IMR-90 (cell line): ENCODE results near the gene SLC25A11. TPM values are rescaled to one million over a fixed set of nuclear protein-coding genes. Genes with fewer than 3 reads are reported as not detected.

Source experiments
- ATAC-seq: fragments of 200-7000 bp; cut with Tn5 transposase; 2 replicates; pipeline ENCODE4 v1.9.1; 2020; ENCODE audit warnings: low read depth, mild to moderate bottlenecking, moderate library complexity
- BruUV-seq: library from RNA; stranded (reverse); fragments of 400-500 nt; replicated peaks from 2 replicates; lab custom pipeline; 2021; lab: Mats Ljungman, UMichigan
- CTCF ChIA-PET: fragments of 300-600 bp; formaldehyde crosslinking; extraction: SDS; loops from one replicate; lab custom pipeline; 2021; ENCODE audit warnings: antibody characterized with exemption; lab: Yijun Ruan, JAX
- POLR2A ChIA-PET: fragments of 300-600 bp; sonication (Branson Sonifier 250); formaldehyde crosslinking; loops from one replicate; lab custom pipeline; 2022; ENCODE audit warnings: antibody characterized with exemption; ENCODE audit not compliant: unreplicated experiment; lab: Charles Lee
- DNase-seq: peaks from one replicate; pipeline ENCODE4 v3.0.0; 2013
- H2AFZ ChIP-seq: replicated peaks from 2 replicates; pipeline ENCODE3; 2013; ENCODE audit warnings: low read length, mild to moderate bottlenecking; ENCODE audit not compliant: poor library complexity
- H2AK5ac ChIP-seq: 2 replicates; pipeline ENCODE4 v1.6.1; 2013; ENCODE audit warnings: low read depth, low read length, inconsistent platforms
- H2AK9ac ChIP-seq: replicated peaks from 2 replicates; pipeline ENCODE3; 2013; ENCODE audit warnings: mild to moderate bottlenecking, low read depth, low read length, moderate library complexity; ENCODE audit not compliant: poor library complexity
- H2BK120ac ChIP-seq: 2 replicates; pipeline ENCODE4 v1.6.1; 2013; ENCODE audit warnings: low read depth, low read length, inconsistent platforms
- H2BK15ac ChIP-seq: 3 replicates; pipeline ENCODE4 v1.6.1; 2013; ENCODE audit warnings: low read depth, low read length, inconsistent platforms
- H2BK20ac ChIP-seq: 2 replicates; pipeline ENCODE4 v1.6.1; 2013; ENCODE audit warnings: low read depth, mild to moderate bottlenecking, inconsistent platforms, low read length, moderate library complexity
- H2BK5ac ChIP-seq: 2 replicates; pipeline ENCODE4 v1.6.1; 2013; ENCODE audit warnings: mild to moderate bottlenecking, low read depth, low read length, inconsistent platforms; ENCODE audit not compliant: poor library complexity, severe bottlenecking
- H3K14ac ChIP-seq: replicated peaks from 2 replicates; pipeline ENCODE4 v1.6.1; 2013; ENCODE audit warnings: low read depth, low read length, inconsistent platforms
- H3K18ac ChIP-seq: 2 replicates; pipeline ENCODE4 v1.6.1; 2013; ENCODE audit warnings: low read depth, low read length, control low read depth
- H3K23ac ChIP-seq: 2 replicates; pipeline ENCODE4 v1.6.1; 2013; ENCODE audit warnings: low read depth, low read length, inconsistent platforms
- H3K27ac ChIP-seq: 2 replicates; pipeline ENCODE4 v1.5.1; 2013; ENCODE audit warnings: mild to moderate bottlenecking, control low read depth, low read length; ENCODE audit not compliant: insufficient read depth
- H3K27me3 ChIP-seq: 2 replicates; pipeline ENCODE4 v1.6.1; 2013; ENCODE audit warnings: low read length; ENCODE audit not compliant: control insufficient read depth, insufficient read depth
- H3K36me3 ChIP-seq: 2 replicates; pipeline ENCODE4 v1.6.1; 2013; ENCODE audit warnings: low read length, mixed read lengths; ENCODE audit not compliant: control insufficient read depth, insufficient read depth
- H3K4ac ChIP-seq: 2 replicates; pipeline ENCODE4 v1.6.1; 2013; ENCODE audit warnings: low read depth, low read length, inconsistent platforms
- H3K4me1 ChIP-seq: 2 replicates; pipeline ENCODE4 v1.6.1; 2013; ENCODE audit warnings: low read length, mixed read lengths; ENCODE audit not compliant: control insufficient read depth, insufficient read depth
- H3K4me2 ChIP-seq: 2 replicates; pipeline ENCODE4 v1.6.1; 2013; ENCODE audit warnings: low read depth, mild to moderate bottlenecking, control low read depth, low read length, moderate library complexity
- H3K4me3 ChIP-seq: 2 replicates; pipeline ENCODE4 v1.5.1; 2013; ENCODE audit warnings: low read depth, mild to moderate bottlenecking, control low read depth, low read length, moderate library complexity; ENCODE audit not compliant: insufficient read depth
- H3K56ac ChIP-seq: 2 replicates; pipeline ENCODE4 v1.6.1; 2013; ENCODE audit warnings: low read length, inconsistent platforms; ENCODE audit not compliant: insufficient read depth; ENCODE audit errors: extremely low read depth
- H3K79me1 ChIP-seq, 2 experiments: 2 replicates each; pipeline ENCODE4 v1.6.1; 2013; ENCODE audit warnings: low read length in 2 of 2, inconsistent platforms in 1 of 2, low read depth in 1 of 2
- H3K9ac ChIP-seq: 2 replicates; pipeline ENCODE4 v1.6.1; 2013; ENCODE audit warnings: low read depth, low read length, control low read depth
- H3K9me1 ChIP-seq: 2 replicates; pipeline ENCODE4 v1.6.1; 2013; ENCODE audit warnings: low read length, inconsistent platforms; ENCODE audit not compliant: insufficient read depth
- H3K9me3 ChIP-seq: 2 replicates; pipeline ENCODE4 v1.6.1; 2013; ENCODE audit warnings: low read length; ENCODE audit not compliant: control insufficient read depth, insufficient read depth
- H4K20me1 ChIP-seq: 2 replicates; pipeline ENCODE4 v1.6.1; 2013; ENCODE audit warnings: low read length, inconsistent platforms; ENCODE audit not compliant: insufficient read depth
- H4K5ac ChIP-seq: 2 replicates; pipeline ENCODE4 v1.6.1; 2013; ENCODE audit warnings: mild to moderate bottlenecking, low read depth, low read length, control low read depth
- H4K8ac ChIP-seq, 2 experiments: 2 replicates each; pipeline ENCODE4 v1.6.1; 2013; ENCODE audit warnings: low read depth in 2 of 2, low read length in 2 of 2, control low read depth in 1 of 2, inconsistent platforms in 1 of 2
- H4K91ac ChIP-seq: 2 replicates; pipeline ENCODE4 v1.6.1; 2013; ENCODE audit warnings: low read depth, low read length, inconsistent platforms; ENCODE audit not compliant: insufficient read depth
- BHLHE40 ChIP-seq: fragments of 150-350 bp; IDR thresholded peaks from 2 replicates; pipeline ENCODE4 v1.6.1; 2016; ENCODE audit warnings: mild to moderate bottlenecking, low read depth, low read length
- CHD1 ChIP-seq: IDR thresholded peaks from 2 replicates; pipeline ENCODE4 v1.6.1; 2012; ENCODE audit warnings: low read depth, low read length, improper control_type of control experiment
- CTCF ChIP-seq: conservative IDR thresholded peaks from 2 replicates; pipeline ENCODE4 v1.5.1; 2012; ENCODE audit warnings: mild to moderate bottlenecking, low read depth, low read length, improper control_type of control experiment
- ELK1 ChIP-seq: fragments of 150-350 bp; IDR thresholded peaks from 2 replicates; pipeline ENCODE4 v1.6.1; 2016; ENCODE audit warnings: low read depth, mild to moderate bottlenecking, low read length, moderate library complexity, borderline replicate concordance
- FOS ChIP-seq: fragments of 150-350 bp; IDR thresholded peaks from 2 replicates; pipeline ENCODE4 v1.6.1; 2016; ENCODE audit warnings: low read depth, low read length
- MAFK ChIP-seq: IDR thresholded peaks from 2 replicates; pipeline ENCODE4 v1.6.1; 2012; ENCODE audit warnings: low read depth, low read length, improper control_type of control experiment
- MAZ ChIP-seq: IDR thresholded peaks from 2 replicates; pipeline ENCODE4 v1.6.1; 2012; ENCODE audit warnings: low read depth, mild to moderate bottlenecking, low read length, improper control_type of control experiment, moderate library complexity, borderline replicate concordance
- MXI1 ChIP-seq: IDR thresholded peaks from 2 replicates; pipeline ENCODE4 v1.6.1; 2012; ENCODE audit warnings: low read depth, mild to moderate bottlenecking, low read length, moderate library complexity, borderline replicate concordance
- NFE2L2 ChIP-seq: fragments of 150-350 bp; IDR thresholded peaks from 2 replicates; pipeline ENCODE4 v1.6.1; 2016; ENCODE audit warnings: low read depth, mild to moderate bottlenecking, low read length
- POLR2A ChIP-seq: IDR thresholded peaks from 2 replicates; pipeline ENCODE4 v1.6.1; 2012; ENCODE audit warnings: mild to moderate bottlenecking, low read depth, low read length
- RAD21 ChIP-seq: IDR thresholded peaks from 2 replicates; pipeline ENCODE4 v1.6.1; 2012; ENCODE audit warnings: low read length, improper control_type of control experiment
- RCOR1 ChIP-seq: IDR thresholded peaks from 2 replicates; pipeline ENCODE4 v1.6.1; 2012; ENCODE audit warnings: mild to moderate bottlenecking, low read length, improper control_type of control experiment; ENCODE audit not compliant: insufficient replicate concordance
- RFX5 ChIP-seq: IDR thresholded peaks from 2 replicates; pipeline ENCODE4 v1.8.0; 2012; ENCODE audit warnings: low read depth, mild to moderate bottlenecking, low read length, moderate library complexity
- SMC3 ChIP-seq: fragments of 150-350 bp; IDR thresholded peaks from 2 replicates; pipeline ENCODE4 v1.6.1; 2016; ENCODE audit warnings: low read depth, mild to moderate bottlenecking, antibody characterized with exemption, low read length, moderate library complexity
- USF2 ChIP-seq: fragments of 150-350 bp; IDR thresholded peaks from 2 replicates; pipeline ENCODE4 v1.6.1; 2017; ENCODE audit warnings: mild to moderate bottlenecking, antibody characterized with exemption, low read length, low read depth
- WGBS, 2 experiments: methylation state at CpG; one replicate each; pipeline versions ENCODE4 v1.1.5 to v1.1.7; 2013; ENCODE audit warnings: missing lambda C conversion rate in 2 of 2; ENCODE audit not compliant: insufficient read length in 1 of 2; ENCODE audit errors: extremely low coverage in 2 of 2; 5-methylcytosine and 5-hydroxymethylcytosine counted together
- dilution Hi-C: fragments of 300-500 bp; cut with HindIII; formaldehyde crosslinking; loops from one replicate; pipeline ENCODE4 v1.14.3; 2018; ENCODE audit warnings: low sequenced_read_pairs; ENCODE audit not compliant: unreplicated experiment
- in situ Hi-C: fragments of 300-500 bp; cut with MboI; formaldehyde crosslinking; loops from 3 replicates; pipeline ENCODE4 v1.14.3; 2019; ENCODE audit warnings: low sequenced_read_pairs, inconsistent platforms, mixed read lengths
- intact Hi-C: fragments of 100-400 bp; cut with micrococcal nuclease; formaldehyde crosslinking; loops from 2 replicates; pipeline ENCODE4 v1.10.0; 2022
- polyA plus RNA-seq, 3 experiments: library from polyadenylated mRNA; depleted of rRNA; stranded (reverse); fragments of >200 nt; gene quantifications; 2 replicates each; pipeline ENCODE4 v1.2.3, GENCODE V29; 2012; ENCODE audit warnings: low replicate concordance in 1 of 3
- total RNA-seq: library from RNA; depleted of rRNA; stranded (reverse); fragments of >200 nt; gene quantifications from 2 replicates; pipeline ENCODE4 v1.2.3, GENCODE V29; 2012

The SLC25A11 gene
- total and polyA plus RNA-seq, 2 of the 4 experiments (the other 2 are of a cell fraction), result 35.0 to 62.2 TPM

- ChIA-PET POLR2A (interaction anchor here (0.8 to 3.5 kb wide), 3 partner anchors 16 to 117 kb away, joined by 4 to 19 read pairs (median 8); partner anchors contain the start of gene SPAG7), CTCF (no interaction called here)
- Histone ChIP-seq H2AK5ac (peak overlapping the region; percentile 97), H3K23ac (peak overlapping the region; percentile 91), H3K27me3 (no peaks in the 10 kb centered on the region), H4K20me1 (peaks cover 33% of the 10 kb centered on the region), H3K4me1 (peaks cover 34% of the 10 kb centered on the region), H4K8ac (peak overlapping the region; percentile 95 to 97), H2AK9ac (peak overlapping the region; percentile 98), H3K9me1 (peaks cover 23% of the 10 kb centered on the region; the same call in 1 of the 2 replicates), H3K79me1 (peaks cover 12 to 30% of the 10 kb centered on the region in 2 experiments; a peak in 3 of 4 replicates), H3K4me2 (peak overlapping the region; percentile 64), H3K9ac (peak overlapping the region; percentile 60), H2BK5ac (peak overlapping the region; percentile 57), H3K14ac (peak overlapping the region; percentile 92), H3K56ac (peak overlapping the region; percentile 84), H2BK120ac (peak overlapping the region; percentile 89), H2AFZ (peak overlapping the region; percentile 92), H3K4me3 (peak overlapping the region; percentile 30), H2BK20ac (peak overlapping the region; percentile 61), H4K5ac (peak overlapping the region; percentile 77), H3K18ac (peak overlapping the region; percentile 8), H3K36me3 (peaks cover 15% of the 10 kb centered on the region), H4K91ac (peak overlapping the region; percentile 94), H3K9me3 (no peaks in the 10 kb centered on the region), H2BK15ac (peak overlapping the region; percentile 53; the same call in 1 of the 3 replicates), H3K27ac (peak overlapping the region; percentile 80), H3K4ac (peak overlapping the region; percentile 99)
- intact Hi-C loops, result no loop called here
- in situ Hi-C loops, result no loop called here
- no peak for DNase-seq
- dilution Hi-C loops, result no loop called here
- no TSS peak for BruUV-seq
- WGBS, 2 experiments, result 6% methylated on average over 5 of the region's 52 CpGs; no CpG with 5 or more reads in 1 of the 2 experiments
- ATAC-seq, result peak; percentile 8
- TF ChIP-seq MXI1 (no peak), RCOR1 (no peak), MAFK (no peak), RAD21 (no peak), ELK1 (no peak), MAZ (no peak), USF2 (no peak), CHD1 (no peak), CTCF (no peak), NFE2L2 (no peak), BHLHE40 (no peak), POLR2A (no peak), SMC3 (no peak), RFX5 (no peak), FOS (no peak)
Observed at GRCh38 chr17:4950075-4950745, 10.4 kb upstream of the SLC25A11 start.
